MM.1S (cell line): ENCODE data around the gene ACCS.

Experiments
- EZH2 ChIP-seq: fragments of 300-600 bp; sonication (generic); optimal IDR thresholded peaks from 2 replicates; pipeline ENCODE3; 2017; ENCODE audit warnings: low read depth, mild to moderate bottlenecking, antibody characterized with exemption, low read length, mixed read lengths
- TF ChIP-seq, protein P1 (sequence below): fragments of 300-600 bp; sonication (generic); IDR thresholded peaks from 2 replicates; pipeline ENCODE4 v1.5.1; 2016; ENCODE audit warnings: antibody characterized with exemption, low read length, mixed read lengths

DNA sequence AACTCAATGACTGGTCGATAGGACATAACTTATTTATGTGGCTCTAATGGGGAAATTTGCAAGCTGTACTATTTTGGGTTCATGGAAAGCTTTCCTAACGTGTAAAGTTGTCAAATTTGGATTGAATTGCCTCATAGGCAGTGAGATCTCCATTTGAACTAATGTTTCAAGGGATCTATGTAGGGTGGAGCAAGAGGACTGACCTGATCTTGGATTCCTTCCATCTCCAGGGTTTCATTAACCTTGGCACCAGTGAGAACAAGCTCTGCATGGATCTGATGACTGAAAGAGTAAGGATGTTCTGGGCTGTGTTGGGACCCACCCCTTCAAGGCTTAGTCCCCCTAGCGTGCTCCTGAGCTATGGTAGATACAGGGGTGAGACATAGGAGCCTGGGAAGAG, 16.2 kb upstream of the ACCS start:
- TF ChIP-seq, protein P1, sequence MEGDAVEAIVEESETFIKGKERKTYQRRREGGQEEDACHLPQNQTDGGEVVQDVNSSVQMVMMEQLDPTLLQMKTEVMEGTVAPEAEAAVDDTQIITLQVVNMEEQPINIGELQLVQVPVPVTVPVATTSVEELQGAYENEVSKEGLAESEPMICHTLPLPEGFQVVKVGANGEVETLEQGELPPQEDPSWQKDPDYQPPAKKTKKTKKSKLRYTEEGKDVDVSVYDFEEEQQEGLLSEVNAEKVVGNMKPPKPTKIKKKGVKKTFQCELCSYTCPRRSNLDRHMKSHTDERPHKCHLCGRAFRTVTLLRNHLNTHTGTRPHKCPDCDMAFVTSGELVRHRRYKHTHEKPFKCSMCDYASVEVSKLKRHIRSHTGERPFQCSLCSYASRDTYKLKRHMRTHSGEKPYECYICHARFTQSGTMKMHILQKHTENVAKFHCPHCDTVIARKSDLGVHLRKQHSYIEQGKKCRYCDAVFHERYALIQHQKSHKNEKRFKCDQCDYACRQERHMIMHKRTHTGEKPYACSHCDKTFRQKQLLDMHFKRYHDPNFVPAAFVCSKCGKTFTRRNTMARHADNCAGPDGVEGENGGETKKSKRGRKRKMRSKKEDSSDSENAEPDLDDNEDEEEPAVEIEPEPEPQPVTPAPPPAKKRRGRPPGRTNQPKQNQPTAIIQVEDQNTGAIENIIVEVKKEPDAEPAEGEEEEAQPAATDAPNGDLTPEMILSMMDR: no peak
- no peak for TF ChIP-seq EZH2
